KMS-11 (cell line): ENCODE measurements around the gene APCDD1L.

Experiments used
- H2AFZ ChIP-seq: fragments of 200-600 bp; sonication (generic); 2 replicates; pipeline ENCODE4 v1.6.1; 2016; ENCODE audit warnings: antibody characterized with exemption, mixed run types, low read depth
- H3K27ac ChIP-seq: fragments of 200-600 bp; sonication (generic); 2 replicates; pipeline ENCODE4 v1.6.1; 2016; ENCODE audit warnings: mild to moderate bottlenecking, mixed run types
- H3K27me3 ChIP-seq: fragments of 200-600 bp; sonication (generic); 2 replicates; pipeline ENCODE4 v1.6.1; 2017; ENCODE audit warnings: mild to moderate bottlenecking, low read depth, mixed run types, moderate library complexity; ENCODE audit not compliant: insufficient read depth
- H3K36me3 ChIP-seq: fragments of 200-600 bp; sonication (generic); 2 replicates; pipeline ENCODE4 v1.6.1; 2017; ENCODE audit warnings: mild to moderate bottlenecking, mixed run types; ENCODE audit not compliant: insufficient read depth
- H3K4me1 ChIP-seq: fragments of 200-600 bp; sonication (generic); 2 replicates; pipeline ENCODE4 v1.6.1; 2016; ENCODE audit warnings: mild to moderate bottlenecking, low read depth, mixed run types; ENCODE audit not compliant: poor library complexity, severe bottlenecking
- H3K4me2 ChIP-seq: fragments of 200-600 bp; sonication (generic); 2 replicates; pipeline ENCODE4 v1.7.0; 2016; ENCODE audit warnings: mild to moderate bottlenecking, mixed run types
- H3K4me3 ChIP-seq: fragments of 200-600 bp; sonication (generic); IDR thresholded peaks from 2 replicates; pipeline ENCODE4 v1.6.1; 2017; ENCODE audit warnings: low read depth, low read length, mixed read lengths; ENCODE audit not compliant: insufficient read depth
- H3K79me2 ChIP-seq: fragments of 200-600 bp; sonication (generic); 2 replicates; pipeline ENCODE4 v1.6.1; 2016; ENCODE audit warnings: low read depth, mixed run types; ENCODE audit not compliant: insufficient read depth
- H3K9ac ChIP-seq: fragments of 200-600 bp; sonication (generic); 2 replicates; pipeline ENCODE4 v1.6.1; 2016; ENCODE audit warnings: mild to moderate bottlenecking, mixed run types
- H4K20me1 ChIP-seq: fragments of 200-600 bp; sonication (generic); 2 replicates; pipeline ENCODE4 v1.6.1; 2016; ENCODE audit warnings: mild to moderate bottlenecking, mixed run types; ENCODE audit not compliant: insufficient read depth
- TF ChIP-seq, protein P1 (sequence below): fragments of 200-600 bp; sonication (generic); conservative IDR thresholded peaks from 2 replicates; pipeline ENCODE4 v1.6.1; 2017; ENCODE audit warnings: low read depth, mild to moderate bottlenecking, antibody characterized with exemption, low read length, moderate library complexity, mixed read lengths

The APCDD1L gene

DNA sequence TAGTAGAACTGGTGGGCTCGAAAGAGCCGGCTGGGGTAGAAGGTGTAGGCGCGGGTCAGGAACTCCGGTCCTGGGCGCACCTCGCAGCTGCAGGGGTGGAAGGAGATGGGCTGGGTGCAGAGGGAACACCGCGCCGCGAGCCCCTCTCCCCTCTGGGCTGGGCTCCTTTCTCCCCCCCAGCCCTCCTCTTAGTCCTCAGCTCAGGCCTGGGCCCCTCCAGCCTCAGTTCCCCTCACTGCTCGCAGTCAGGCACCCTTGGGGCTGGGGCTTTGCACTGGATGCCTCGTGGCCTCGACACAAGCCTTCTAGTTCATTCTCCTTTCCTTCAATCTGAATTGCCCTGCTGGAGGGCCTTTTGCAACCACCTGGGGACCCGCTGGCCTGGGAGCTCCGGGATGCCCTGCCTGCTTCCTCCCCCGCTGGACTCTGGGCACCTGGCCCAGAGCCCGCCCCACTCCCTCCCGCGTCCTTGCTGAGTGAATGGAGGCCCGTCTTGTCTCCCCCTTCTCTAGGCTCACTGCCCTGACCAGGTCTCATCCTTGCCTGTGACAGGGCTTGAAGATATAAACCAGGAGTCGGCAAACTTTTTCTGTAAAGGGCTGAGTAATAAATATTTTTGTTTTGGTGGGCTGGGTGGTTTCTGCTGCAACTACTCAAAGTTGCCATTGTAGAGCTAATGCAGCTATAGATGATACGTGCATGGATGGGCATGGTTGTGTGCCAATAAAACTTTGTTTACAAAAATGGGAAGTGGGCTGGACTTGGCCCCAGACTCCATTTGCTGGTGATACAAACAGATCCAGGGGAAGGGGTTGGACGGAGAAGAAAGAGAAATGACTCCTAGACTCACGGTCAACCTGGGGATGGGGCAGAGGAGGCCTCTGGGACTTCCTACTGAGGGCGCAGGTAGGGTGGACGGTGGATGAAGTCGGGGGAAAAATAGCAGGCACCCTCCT lies 47.3 kb downstream of the APCDD1L start:
- Histone ChIP-seq H2AFZ (no peak overlapping the region), H3K27me3 (no peaks in the 10 kb centered on the region), H3K79me2 (no peaks in the 10 kb centered on the region), H3K4me1 (no peaks in the 10 kb centered on the region), H3K9ac (no peak overlapping the region), H4K20me1 (no peaks in the 10 kb centered on the region), H3K4me2 (no peak overlapping the region), H3K27ac (no peak overlapping the region), H3K36me3 (no peaks in the 10 kb centered on the region), H3K4me3 (no peak overlapping the region)
- TF ChIP-seq, protein P1, sequence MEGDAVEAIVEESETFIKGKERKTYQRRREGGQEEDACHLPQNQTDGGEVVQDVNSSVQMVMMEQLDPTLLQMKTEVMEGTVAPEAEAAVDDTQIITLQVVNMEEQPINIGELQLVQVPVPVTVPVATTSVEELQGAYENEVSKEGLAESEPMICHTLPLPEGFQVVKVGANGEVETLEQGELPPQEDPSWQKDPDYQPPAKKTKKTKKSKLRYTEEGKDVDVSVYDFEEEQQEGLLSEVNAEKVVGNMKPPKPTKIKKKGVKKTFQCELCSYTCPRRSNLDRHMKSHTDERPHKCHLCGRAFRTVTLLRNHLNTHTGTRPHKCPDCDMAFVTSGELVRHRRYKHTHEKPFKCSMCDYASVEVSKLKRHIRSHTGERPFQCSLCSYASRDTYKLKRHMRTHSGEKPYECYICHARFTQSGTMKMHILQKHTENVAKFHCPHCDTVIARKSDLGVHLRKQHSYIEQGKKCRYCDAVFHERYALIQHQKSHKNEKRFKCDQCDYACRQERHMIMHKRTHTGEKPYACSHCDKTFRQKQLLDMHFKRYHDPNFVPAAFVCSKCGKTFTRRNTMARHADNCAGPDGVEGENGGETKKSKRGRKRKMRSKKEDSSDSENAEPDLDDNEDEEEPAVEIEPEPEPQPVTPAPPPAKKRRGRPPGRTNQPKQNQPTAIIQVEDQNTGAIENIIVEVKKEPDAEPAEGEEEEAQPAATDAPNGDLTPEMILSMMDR = no peak

DNA sequence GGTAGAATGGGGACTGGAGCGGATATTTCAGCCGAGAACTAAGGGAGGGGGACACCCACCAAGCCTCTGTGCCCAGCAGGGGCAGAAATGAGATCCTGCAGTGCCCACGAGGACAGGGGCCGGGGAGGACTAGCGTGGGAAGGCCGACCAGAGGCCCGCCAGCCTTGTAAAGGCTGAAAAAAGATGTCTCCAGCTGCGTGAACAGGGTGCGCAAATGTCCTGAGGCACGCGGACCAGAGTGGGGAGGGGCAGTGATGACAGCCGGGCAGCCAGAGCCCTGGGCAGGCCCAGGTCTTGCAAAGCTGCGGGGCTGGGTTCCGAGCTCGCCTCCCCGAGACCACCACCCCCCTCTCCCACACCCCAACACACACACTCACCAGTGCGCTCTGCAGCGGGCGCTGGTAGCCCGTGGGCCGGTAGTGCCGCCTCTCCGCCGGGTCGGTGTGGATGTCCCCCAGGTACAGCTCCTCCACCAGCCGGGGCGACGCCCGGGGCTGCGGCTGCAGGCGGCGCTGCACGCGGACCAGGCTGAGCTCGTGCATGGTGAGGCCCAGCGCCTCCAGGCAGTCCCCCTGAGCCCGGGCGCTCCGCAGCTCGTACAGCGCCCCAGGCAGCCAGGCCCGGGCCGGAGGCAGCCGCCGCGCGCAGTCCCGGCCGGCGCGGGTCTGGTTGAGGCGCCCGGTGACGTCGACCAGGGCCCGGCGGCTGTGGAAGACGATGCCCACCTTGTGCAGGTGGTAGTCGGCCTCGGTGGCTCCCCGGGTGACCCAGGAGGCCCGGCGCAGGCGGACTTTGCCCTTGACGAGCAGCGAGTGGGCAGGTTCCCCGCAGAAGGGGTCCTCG lies 48.2 kb downstream of the APCDD1L start:
- no peaks in the 10 kb centered on the region for H3K27me3 ChIP-seq
- H3K27ac ChIP-seq = no peak overlapping the region
- H3K4me3 ChIP-seq = no peak overlapping the region
- H3K36me3 ChIP-seq = no peaks in the 10 kb centered on the region
- H3K79me2 ChIP-seq = no peaks in the 10 kb centered on the region
- H2AFZ ChIP-seq = no peak overlapping the region
- no peak overlapping the region for H3K4me2 ChIP-seq
- no peak overlapping the region for H3K9ac ChIP-seq
- H3K4me1 ChIP-seq = no peaks in the 10 kb centered on the region
- H4K20me1 ChIP-seq = no peaks in the 10 kb centered on the region
- TF ChIP-seq, protein P1 = no peak

DNA sequence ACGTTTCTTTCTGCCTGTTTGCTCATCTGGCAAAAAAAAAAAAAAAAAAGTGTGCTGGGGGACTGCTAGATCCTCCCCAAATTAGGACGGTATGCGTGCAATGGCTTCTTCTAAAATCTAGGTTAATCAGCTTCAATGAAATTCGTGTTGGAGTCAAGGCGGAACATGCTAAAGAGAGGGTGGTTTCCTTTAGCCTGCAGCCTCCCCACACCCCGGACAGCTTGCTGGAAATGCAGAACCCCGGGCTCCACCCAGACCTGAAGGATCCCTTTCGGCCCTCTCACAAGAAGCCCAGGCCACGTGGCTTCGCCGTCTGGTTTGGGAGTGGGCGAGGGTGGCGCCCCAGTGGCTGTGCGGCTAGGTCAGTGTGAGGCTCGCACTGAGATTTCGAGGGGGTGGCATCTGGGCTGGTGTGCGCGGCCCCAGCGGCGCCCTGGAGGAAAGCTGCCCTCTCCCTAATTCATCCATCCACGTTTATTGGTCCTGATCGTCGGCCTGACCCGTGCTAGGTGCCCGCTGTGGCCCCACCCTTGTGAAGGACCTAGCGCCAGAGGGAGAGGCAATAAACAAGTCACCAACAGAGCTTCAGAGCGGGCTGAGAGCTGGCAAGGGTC lies 49.0 kb downstream of the APCDD1L start:
- Histone ChIP-seq H3K79me2 (no peaks in the 10 kb centered on the region), H3K4me3 (no peak overlapping the region), H3K9ac (no peak overlapping the region), H3K4me1 (no peaks in the 10 kb centered on the region), H3K27ac (no peak overlapping the region), H3K36me3 (no peaks in the 10 kb centered on the region), H3K27me3 (no peaks in the 10 kb centered on the region), H2AFZ (no peak overlapping the region), H3K4me2 (no peak overlapping the region), H4K20me1 (no peaks in the 10 kb centered on the region)
- TF ChIP-seq, protein P1 = no peak

DNA sequence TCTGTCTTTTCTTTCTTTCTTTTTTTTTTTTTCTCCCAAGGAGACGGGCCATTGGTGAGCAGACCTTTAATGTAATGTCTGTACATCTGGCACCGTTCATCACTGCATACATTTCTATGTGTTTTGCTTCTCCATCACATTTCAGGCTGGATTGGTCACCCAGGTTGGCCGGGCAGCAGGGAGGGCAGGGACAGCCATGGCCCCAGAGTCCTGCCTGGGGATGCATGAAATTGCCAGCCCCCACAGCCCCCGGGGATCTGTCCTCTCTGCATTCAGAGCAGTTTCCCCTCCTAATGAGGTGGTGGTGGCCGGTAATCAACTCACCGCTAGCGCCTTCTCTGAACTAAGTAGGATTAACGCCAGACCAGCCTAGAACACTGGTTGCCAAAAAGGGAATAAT lies 50.4 kb downstream of the APCDD1L start:
- Histone ChIP-seq H3K27ac (no peak overlapping the region), H3K4me3 (no peak overlapping the region), H3K36me3 (no peaks in the 10 kb centered on the region), H3K4me1 (no peaks in the 10 kb centered on the region), H2AFZ (no peak overlapping the region), H3K4me2 (no peak overlapping the region), H3K9ac (no peak overlapping the region), H3K27me3 (no peaks in the 10 kb centered on the region), H4K20me1 (no peaks in the 10 kb centered on the region), H3K79me2 (no peaks in the 10 kb centered on the region)
- TF ChIP-seq, protein P1 = no peak
